ENCODE data around the gene ARAP2. TPM values are rescaled to one million over a fixed set of nuclear protein-coding genes. Genes with fewer than 3 reads are reported as not detected.

The ARAP2 gene
- total and polyA plus RNA-seq, 2 donors (not counting 3 experiments of a cell fraction or from before 2014, with no cell fraction given): not detected

DNA sequence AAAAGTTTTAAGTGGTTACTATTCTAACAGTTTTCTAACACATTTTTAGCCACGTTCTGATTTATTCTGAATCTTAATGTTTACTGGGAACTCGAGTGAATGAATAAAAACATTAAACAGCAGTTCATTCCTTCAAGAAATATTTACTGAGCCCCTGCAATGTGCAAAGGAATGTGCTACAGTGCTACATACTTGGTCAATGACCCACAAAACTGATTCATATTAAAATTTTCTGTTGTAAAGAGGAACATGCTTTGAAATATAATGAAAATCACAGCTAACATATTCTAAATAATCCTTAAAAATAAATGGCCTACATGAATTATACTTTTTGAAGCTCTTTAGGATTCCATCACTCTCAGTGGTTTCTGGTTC is 78.7 kb downstream of the ARAP2 start:
- Histone ChIP-seq H3K27me3 (ENCODE audit: control insufficient read depth in 2 of 2, insufficient read depth in 2 of 2, low read length in 2 of 2) (no peaks in the 10 kb centered on the region), H3K9me3 (replicated peaks; ENCODE audit: control insufficient read depth, insufficient read depth, low read length) (no peaks in the 10 kb centered on the region), H3K9ac (replicated peaks; ENCODE audit: extremely low read depth, insufficient read depth, low read length) (no peak overlapping the region), H3K9me1 (replicated peaks; ENCODE audit: control insufficient read depth, extremely low read depth, insufficient read depth, low read length) (no peaks in the 10 kb centered on the region), H4K20me1 (replicated peaks; ENCODE audit: control insufficient read depth, extremely low read depth, insufficient read depth, low read length) (no peaks in the 10 kb centered on the region), H3K36me3 (ENCODE audit: control insufficient read depth in 2 of 2, extremely low read depth in 1 of 2, insufficient read depth in 2 of 2, low read length in 2 of 2) (no peaks in the 10 kb centered on the region), H3K79me2 (ENCODE audit: control insufficient read depth, insufficient read depth, low read length) (no peaks in the 10 kb centered on the region), H3K27ac (ENCODE audit: insufficient read depth, low read depth, low read length) (no peak overlapping the region), H3K4me2 (ENCODE audit: insufficient read depth, low read length) (no peak overlapping the region), H3K4me1 (ENCODE audit: control insufficient read depth, extremely low read depth, insufficient read depth, low read length) (no peaks in the 10 kb centered on the region), H2AFZ (ENCODE audit: low read depth, low read length) (no peak overlapping the region), H3K4me3 (replicated peaks in 1 of 3; ENCODE audit: insufficient read depth in 1 of 3, low read depth in 1 of 3, low read length in 3 of 3) (no peak overlapping the region)
- no peak for FAIRE-seq
- dilution Hi-C loops (cut with MboI; ENCODE audit: extremely low pct_ligation_motif_present, low sequenced_read_pairs): no loop called here
- ChIA-PET POLR2A (no interaction called here), CTCF (no interaction called here)
- intact Hi-C loops (cut with micrococcal nuclease): no loop called here
- no TSS peak for BruUV-seq (replicated peaks)
- no peak for TF ChIP-seq GATA2 (IDR thresholded peaks at IDR 0.05; ENCODE audit: insufficient read depth, insufficient read length, low read depth, low read length)
- no peak for TF ChIP-seq FOS (IDR thresholded peaks at IDR 0.05; ENCODE audit: borderline replicate concordance, insufficient read depth, low read length)
- TF ChIP-seq, protein P1, sequence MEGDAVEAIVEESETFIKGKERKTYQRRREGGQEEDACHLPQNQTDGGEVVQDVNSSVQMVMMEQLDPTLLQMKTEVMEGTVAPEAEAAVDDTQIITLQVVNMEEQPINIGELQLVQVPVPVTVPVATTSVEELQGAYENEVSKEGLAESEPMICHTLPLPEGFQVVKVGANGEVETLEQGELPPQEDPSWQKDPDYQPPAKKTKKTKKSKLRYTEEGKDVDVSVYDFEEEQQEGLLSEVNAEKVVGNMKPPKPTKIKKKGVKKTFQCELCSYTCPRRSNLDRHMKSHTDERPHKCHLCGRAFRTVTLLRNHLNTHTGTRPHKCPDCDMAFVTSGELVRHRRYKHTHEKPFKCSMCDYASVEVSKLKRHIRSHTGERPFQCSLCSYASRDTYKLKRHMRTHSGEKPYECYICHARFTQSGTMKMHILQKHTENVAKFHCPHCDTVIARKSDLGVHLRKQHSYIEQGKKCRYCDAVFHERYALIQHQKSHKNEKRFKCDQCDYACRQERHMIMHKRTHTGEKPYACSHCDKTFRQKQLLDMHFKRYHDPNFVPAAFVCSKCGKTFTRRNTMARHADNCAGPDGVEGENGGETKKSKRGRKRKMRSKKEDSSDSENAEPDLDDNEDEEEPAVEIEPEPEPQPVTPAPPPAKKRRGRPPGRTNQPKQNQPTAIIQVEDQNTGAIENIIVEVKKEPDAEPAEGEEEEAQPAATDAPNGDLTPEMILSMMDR (IDR thresholded peaks at IDR 0.05; ENCODE audit: extremely low read depth in 1 of 2, insufficient read depth in 1 of 2, low read depth in 1 of 2, low read length in 2 of 2): no peak
- DNase-seq (ENCODE audit: low read depth, low spot score): no peak

GRCh38 chr4:36164900-36165630 is 79.2 kb downstream of the ARAP2 start:
- H3K4me2 ChIP-seq (ENCODE audit: insufficient read depth, low read length): no peak overlapping the region
- dilution Hi-C loops (cut with MboI; ENCODE audit: extremely low pct_ligation_motif_present, low sequenced_read_pairs) (no loop called here), intact Hi-C loops (cut with micrococcal nuclease) (no loop called here)
- H4K20me1 ChIP-seq (replicated peaks; ENCODE audit: control insufficient read depth, extremely low read depth, insufficient read depth, low read length): no peaks in the 10 kb centered on the region
- TF ChIP-seq FOS (IDR thresholded peaks at IDR 0.05; ENCODE audit: borderline replicate concordance, insufficient read depth, low read length) (no peak), MAX (IDR thresholded peaks at IDR 0.05; ENCODE audit: insufficient read depth, insufficient read length) (no peak), EZH2 (IDR thresholded peaks at IDR 0.05; ENCODE audit: borderline replicate concordance, low read depth, low read length, severe bottlenecking) (no peak), JUN (IDR thresholded peaks at IDR 0.05; ENCODE audit: borderline replicate concordance, insufficient read depth, insufficient read length, low read depth) (no peak), POLR2AphosphoS5 (IDR thresholded peaks at IDR 0.05; ENCODE audit: insufficient read depth, low read depth, low read length) (no peak), GATA2 (IDR thresholded peaks at IDR 0.05; ENCODE audit: insufficient read depth, insufficient read length, low read depth, low read length) (no peak), MYC (IDR thresholded peaks at IDR 0.05; ENCODE audit: low read depth, low read length) (no peak), POLR2A (IDR thresholded peaks at IDR 0.05; ENCODE audit: low read depth, low read length) (no peak)
- TF ChIP-seq, protein P1 (IDR thresholded peaks at IDR 0.05; ENCODE audit: extremely low read depth in 1 of 2, insufficient read depth in 1 of 2, low read depth in 1 of 2, low read length in 2 of 2): no peak
- ChIA-PET POLR2A (no interaction called here), CTCF (interaction anchor here (1.0 kb wide), 1 partner anchor 8 kb away, joined by 3 read pairs; no protein-coding TSS in a partner anchor)
- DNase-seq (ENCODE audit: low read depth, low spot score): no peak
- H3K4me1 ChIP-seq (ENCODE audit: control insufficient read depth, extremely low read depth, insufficient read depth, low read length): no peaks in the 10 kb centered on the region
- FAIRE-seq: no peak
- H3K9me3 ChIP-seq (replicated peaks; ENCODE audit: control insufficient read depth, insufficient read depth, low read length): no peaks in the 10 kb centered on the region
- H3K36me3 ChIP-seq (ENCODE audit: control insufficient read depth in 2 of 2, extremely low read depth in 1 of 2, insufficient read depth in 2 of 2, low read length in 2 of 2): no peaks in the 10 kb centered on the region
- no peaks in the 10 kb centered on the region for H3K9me1 ChIP-seq (replicated peaks; ENCODE audit: control insufficient read depth, extremely low read depth, insufficient read depth, low read length)
- no peaks in the 10 kb centered on the region for H3K27me3 ChIP-seq (ENCODE audit: control insufficient read depth in 2 of 2, insufficient read depth in 2 of 2, low read length in 2 of 2)
- no peak overlapping the region for H3K9ac ChIP-seq (replicated peaks; ENCODE audit: extremely low read depth, insufficient read depth, low read length)
- H3K79me2 ChIP-seq (ENCODE audit: control insufficient read depth, insufficient read depth, low read length): no peaks in the 10 kb centered on the region
- H3K27ac ChIP-seq (ENCODE audit: insufficient read depth, low read depth, low read length): no peak overlapping the region
- no TSS peak for BruUV-seq (replicated peaks)
- no peak overlapping the region for H3K4me3 ChIP-seq (replicated peaks in 1 of 3; ENCODE audit: insufficient read depth in 1 of 3, low read depth in 1 of 3, low read length in 3 of 3)
- no peak overlapping the region for H2AFZ ChIP-seq (ENCODE audit: low read depth, low read length)

All from endothelial cell of umbilical vein (primary cell).